GM18861 (cell line): ENCODE data around the gene IL17RD.

Source experiments
- ATAC-seq: cut with Tn5 transposase; IDR thresholded peaks from one replicate; pipeline ENCODE4 v1.9.1; 2021; ENCODE audit not compliant: unreplicated experiment

Gene IL17RD

GRCh38 chr3:57069503-57069902, 95.7 kb downstream of the IL17RD start:
- no peak for ATAC-seq

DNA sequence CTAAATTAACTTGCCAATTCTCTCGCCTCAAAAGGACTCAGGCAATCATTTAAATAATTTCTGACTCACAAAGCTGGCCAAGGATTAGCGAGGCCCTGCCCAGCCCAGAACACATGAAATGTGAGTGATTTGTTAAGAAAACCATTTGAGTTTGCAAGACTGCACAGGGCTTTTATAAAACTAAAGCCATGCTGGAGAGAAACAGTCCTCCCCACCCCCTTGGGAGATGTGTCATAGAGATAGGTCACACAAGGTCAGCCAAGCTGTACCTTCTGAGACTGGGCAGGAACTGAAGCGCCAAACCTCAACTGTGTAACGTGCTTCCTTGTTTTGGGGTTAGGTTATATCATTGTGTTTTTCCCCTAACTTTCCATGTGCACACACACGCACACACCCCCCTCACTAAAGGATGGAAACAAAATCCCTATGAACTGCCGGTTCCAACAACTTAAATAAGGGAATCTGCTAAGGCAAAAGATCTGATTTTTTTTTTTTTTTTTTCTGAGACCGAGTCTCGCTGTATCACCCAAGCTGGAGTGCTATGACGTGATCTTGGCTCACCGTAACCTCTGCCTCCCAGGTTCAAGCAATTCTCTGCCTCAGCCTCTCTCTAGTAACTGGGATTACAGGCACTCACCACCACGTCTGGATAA, 96.6 kb downstream of the IL17RD start:
- ATAC-seq: peak; percentile 99

DNA sequence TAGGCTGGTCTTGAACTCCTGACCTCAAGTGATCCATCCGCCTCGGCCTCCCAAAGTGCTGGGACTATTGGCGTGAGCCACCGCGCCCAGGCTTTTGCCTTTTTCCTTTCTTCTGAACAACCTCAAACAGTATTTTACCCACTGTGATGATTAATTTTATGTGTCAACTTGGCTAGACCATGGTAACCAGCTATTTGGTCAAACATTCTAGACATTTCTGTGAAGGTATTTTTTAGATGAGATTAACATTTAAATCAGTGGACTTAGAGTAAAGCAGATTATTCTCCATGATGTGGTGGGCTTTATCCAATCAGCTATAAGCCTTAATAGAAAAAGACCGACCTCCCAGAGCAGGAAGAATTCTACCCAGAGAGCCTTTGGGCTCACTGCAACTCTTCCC, 98.7 kb downstream of the IL17RD start:
- ATAC-seq: no peak

DNA sequence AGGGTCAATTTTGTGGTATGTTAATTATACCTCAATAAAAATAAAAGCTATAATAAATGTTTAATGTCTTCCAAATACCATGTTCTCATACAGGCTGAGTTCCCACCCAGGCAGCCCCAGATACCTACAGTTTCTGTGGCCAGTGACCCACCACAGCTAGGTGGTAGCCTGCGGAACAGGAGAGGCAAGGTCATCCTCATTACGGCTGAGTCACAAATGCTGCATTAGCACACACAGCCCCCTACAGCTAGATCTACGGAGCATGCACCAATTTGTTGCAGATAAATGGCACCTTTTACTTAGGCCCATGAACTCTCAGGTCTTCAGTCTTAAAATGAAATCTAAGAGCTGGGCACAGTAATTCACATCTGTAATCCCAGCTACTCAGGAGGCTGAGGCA, 99.6 kb downstream of the IL17RD start:
- no peak for ATAC-seq

DNA sequence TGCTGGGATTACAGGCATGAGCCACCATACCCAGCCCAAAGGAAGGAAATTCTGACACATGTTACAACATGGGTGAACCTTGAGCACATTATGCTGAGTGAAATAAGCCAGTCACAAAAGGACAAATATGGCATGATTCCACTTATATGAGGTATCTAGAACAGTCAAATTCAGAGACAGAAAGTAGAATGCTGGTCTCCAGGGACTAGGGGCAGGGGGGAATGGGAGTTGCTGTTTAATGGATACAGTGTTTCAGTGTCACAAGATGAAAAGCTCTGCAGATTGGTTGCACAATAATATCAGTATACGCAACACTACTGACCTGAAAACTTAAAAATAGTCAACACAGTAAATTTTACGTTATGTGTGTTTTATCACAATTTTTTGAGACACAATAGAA, 100.6 kb downstream of the IL17RD start:
- ATAC-seq: no peak

GRCh38 chr3:57064001-57064400, 101.2 kb downstream of the IL17RD start:
- ATAC-seq: no peak

- no peak for ATAC-seq
These were observed 102.1 kb downstream of the IL17RD start for GRCh38 chr3:57063032-57063431.

- ATAC-seq: no peak
These were observed 103.0 kb downstream of the IL17RD start for GRCh38 chr3:57062101-57062631.

- no peak for ATAC-seq
These were observed 103.6 kb downstream of the IL17RD start for GRCh38 chr3:57061556-57061955.

DNA sequence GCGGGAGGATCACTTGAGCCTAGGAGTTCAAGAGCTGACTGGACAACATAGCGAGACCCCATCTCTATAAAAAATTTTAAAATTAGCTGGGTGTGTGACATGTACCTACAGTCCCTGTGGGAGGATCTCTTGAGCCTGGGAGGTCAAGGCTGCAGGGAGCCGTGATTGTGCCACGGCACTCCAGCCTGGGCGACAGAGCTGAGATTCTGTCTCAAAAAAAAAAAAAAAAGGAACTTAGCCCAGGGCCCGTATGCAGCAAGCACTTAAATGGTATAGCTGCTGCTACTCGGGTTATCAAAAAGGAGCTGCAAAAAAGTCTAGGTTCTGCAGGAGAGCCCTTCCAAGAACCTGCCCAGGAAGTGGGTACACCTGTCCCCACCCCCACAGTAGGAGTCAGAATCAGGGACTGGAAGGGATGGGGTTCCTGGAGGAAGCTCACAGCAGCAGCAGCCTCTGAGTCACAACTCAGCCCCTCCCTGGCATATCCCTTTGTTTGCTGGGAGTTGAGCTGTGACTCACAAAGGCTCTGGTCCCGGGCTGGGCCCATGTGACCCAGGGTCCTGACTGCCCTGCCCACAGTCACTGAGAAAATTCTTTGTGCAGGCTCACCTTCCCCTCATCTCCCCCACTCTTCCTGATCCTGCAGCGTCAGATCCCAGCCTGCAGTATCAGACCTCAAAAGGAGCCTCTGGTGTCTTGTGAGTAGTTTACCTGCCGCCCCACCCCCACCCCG, 104.9 kb downstream of the IL17RD start, which contains the start of gene SPATA12:
SPATA12 (plus strand) TSS at position 576 of the 733 bp plus-strand sequence. CDS start 13,031 bp downstream, outside the sequence.
- no peak for ATAC-seq

DNA sequence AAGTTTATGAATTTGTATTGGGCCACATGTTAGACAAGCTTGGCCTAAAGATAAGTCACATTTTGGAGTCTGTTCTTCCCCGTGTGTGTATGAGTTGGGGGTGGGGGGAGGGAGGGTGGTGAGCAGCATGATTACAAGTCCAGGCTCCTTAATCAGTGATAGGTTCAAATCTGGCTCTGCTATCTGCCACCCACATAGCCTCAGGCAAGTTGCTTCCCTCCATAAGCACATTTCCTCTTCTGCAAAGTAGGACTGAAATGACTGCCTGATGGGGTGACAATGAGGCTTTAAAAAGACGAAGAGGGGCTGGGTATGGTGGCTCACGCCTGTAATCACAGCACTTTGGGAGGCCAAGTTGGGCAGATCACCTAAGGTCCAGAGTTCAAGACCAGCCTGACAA, 105.7 kb downstream of the IL17RD start:
- ATAC-seq: no peak

- no peak for ATAC-seq
These were observed 107.8 kb downstream of the IL17RD start for GRCh38 chr3:57057351-57057750.

GRCh38 chr3:57053122-57053521, 112.0 kb downstream of the IL17RD start:
- no peak for ATAC-seq

GRCh38 chr3:57052662-57053061, 112.5 kb downstream of the IL17RD start:
- ATAC-seq: no peak

- no peak for ATAC-seq
These were observed 116.4 kb downstream of the IL17RD start for GRCh38 chr3:57048728-57049127.

DNA sequence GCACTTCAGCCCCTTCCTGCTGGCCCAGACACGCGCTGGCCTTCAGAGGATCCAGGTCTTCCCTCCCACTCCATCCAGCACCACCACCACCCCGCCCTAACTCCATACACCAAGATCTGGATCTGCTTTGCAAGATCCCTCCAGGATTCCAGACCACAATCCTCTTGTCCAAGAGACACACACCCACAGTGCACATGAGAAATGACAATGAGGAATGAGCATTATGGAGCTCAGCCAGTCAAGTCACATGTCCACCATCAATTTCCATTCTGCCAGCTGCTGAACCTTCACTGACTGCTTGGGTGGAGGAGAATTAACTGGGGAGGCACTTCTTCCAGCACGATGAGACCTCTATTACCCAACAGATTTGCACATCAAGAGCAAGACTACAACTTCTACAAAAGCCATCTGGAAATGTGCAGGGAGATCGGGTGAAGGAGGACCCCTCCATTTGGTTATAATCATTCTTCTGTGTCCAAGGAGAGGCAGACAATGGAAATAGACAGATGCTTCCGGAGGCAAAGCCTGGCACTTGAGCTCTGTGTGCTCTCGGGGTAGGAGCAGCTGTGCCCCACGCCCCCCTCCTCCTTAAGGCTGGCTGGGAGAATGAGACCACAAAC, 117.0 kb downstream of the IL17RD start:
- no peak for ATAC-seq

GRCh38 chr3:57046101-57046765, 118.9 kb downstream of the IL17RD start:
- no peak for ATAC-seq

DNA sequence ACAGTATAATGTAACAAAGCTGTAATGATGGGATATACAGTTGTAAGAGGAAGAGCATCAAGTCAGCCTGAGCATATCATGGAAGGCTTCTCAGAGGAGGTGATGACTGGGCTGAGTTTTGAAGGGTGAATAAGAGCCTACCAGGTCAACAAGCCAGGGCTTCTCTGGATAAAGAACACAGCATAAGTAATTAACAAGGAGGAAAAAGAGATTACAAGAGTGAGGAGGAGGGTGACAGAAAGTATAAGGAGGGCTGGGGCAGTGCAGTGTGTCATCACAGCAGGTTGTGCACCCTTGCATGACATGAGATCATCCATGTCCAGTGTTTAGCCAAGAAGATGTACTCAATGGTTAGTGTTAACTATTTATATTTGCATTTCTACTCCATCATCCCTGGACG, 121.6 kb downstream of the IL17RD start:
- no peak for ATAC-seq

- no peak for ATAC-seq
These were observed 123.5 kb downstream of the IL17RD start for GRCh38 chr3:57041674-57042073.
